Lower leg skin (tissue), 3 donors: ENCODE data around the gene TIMM23.

Experiments used
- POLR2A ChIP-seq, 2 donors: fragments of 450-650 bp; IDR thresholded peaks; one replicate each; pipeline ENCODE4 v1.6.1; 2016 to 2017; ENCODE audit warnings: antibody characterized with exemption in 2 of 2, mild to moderate bottlenecking in 1 of 2, moderate library complexity in 1 of 2
- TF ChIP-seq, protein P1 (sequence below), 3 donors: fragments of 450-650 bp; IDR thresholded peaks; one replicate each; pipeline ENCODE4 v1.5.1; 2016; ENCODE audit warnings: antibody characterized with exemption in 3 of 3, mild to moderate bottlenecking in 3 of 3, moderate library complexity in 2 of 3

DNA sequence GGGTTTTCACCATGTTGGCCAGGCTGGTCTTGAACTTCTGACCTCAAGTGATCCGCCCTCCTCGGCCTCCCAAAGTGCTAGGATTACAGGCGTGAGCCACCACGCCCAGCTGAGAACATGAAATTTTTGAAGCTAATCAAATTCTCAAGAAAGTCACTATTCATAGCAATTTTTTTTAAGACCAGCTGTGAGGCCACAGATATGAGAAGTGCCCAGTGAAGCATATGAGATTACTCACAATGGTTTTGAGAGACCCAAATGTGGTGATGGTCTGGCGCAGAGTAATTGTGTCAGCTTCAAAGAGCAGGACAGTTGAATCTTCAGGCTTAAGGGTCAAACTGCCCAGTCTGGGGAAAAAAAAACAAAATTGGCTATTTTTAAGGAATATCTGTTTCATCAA, 41.9 kb downstream of the TIMM23 start:
- TF ChIP-seq, protein P1, sequence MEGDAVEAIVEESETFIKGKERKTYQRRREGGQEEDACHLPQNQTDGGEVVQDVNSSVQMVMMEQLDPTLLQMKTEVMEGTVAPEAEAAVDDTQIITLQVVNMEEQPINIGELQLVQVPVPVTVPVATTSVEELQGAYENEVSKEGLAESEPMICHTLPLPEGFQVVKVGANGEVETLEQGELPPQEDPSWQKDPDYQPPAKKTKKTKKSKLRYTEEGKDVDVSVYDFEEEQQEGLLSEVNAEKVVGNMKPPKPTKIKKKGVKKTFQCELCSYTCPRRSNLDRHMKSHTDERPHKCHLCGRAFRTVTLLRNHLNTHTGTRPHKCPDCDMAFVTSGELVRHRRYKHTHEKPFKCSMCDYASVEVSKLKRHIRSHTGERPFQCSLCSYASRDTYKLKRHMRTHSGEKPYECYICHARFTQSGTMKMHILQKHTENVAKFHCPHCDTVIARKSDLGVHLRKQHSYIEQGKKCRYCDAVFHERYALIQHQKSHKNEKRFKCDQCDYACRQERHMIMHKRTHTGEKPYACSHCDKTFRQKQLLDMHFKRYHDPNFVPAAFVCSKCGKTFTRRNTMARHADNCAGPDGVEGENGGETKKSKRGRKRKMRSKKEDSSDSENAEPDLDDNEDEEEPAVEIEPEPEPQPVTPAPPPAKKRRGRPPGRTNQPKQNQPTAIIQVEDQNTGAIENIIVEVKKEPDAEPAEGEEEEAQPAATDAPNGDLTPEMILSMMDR (IDR thresholded peaks at IDR 0.05): no peak
- TF ChIP-seq POLR2A (IDR thresholded peaks at IDR 0.05): no peak
